NOMO-1 (cell line): ENCODE data around the gene RNASEH2A.

ENCODE experiments used
- DNase-seq, 2 experiments: peaks; one replicate each; lab custom pipeline; 2025; ENCODE audit not compliant: unreplicated experiment in 2 of 2; lab: John Stamatoyannopoulos, UW

RNASEH2A gene

GRCh38 chr19:12782424-12783290 lies 23.7 kb upstream of the RNASEH2A start:
- DNase-seq = peak; percentile 52 to 70

DNA sequence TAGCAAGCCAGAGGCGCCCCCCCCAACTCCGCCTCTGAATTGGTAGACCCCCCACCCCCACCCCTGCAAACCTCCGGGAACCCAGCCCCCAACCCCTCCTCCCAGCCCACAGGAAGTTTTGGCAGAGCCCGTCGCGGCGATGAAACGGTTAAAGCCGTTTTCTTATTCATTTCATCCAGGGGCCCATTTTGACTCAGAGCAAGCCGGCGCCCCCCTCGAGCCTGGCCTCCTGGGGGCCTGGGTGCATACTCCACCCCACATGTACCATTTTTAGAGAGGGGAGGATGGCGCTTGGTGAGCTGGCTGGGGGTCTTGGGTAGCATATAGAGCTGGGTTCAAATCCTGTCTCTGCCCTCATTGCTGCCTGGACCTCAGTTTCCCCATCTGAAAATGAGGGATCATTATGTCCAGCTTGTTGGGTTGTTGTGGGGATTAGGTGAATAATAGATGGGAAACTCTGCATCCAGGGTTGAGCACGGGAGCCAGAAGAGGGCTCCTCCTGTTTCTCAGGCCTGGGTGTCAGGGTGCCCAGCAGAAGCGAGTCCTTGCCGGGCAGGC lies 23.0 kb upstream of the RNASEH2A start:
- no peak for DNase-seq

DNA sequence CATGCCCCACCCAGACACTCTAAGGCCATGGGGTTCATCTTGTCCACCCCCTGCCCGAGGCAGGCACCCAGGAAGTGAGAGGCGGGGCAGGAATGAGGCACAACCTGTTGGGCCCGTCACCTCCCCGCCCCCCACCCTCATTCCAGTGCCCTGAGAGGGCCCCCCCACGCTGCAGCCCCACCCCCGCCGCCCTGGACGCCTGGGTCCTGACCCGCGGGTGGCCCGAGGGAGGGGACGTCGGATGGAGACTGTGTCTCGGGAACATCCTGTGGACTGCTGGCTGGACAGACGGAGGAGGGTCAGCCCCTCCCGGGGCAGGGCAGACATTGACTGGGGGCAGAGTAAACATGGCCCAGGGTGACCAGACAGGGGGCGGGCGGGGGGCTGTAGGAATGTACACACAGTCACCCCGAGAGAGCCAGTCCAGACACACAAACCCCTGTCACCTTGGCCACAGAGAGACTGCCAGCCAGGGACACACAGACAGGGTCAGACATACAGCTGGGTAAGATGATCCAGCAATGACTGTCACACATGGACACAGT lies 22.5 kb upstream of the RNASEH2A start:
- DNase-seq = no peak

DNA sequence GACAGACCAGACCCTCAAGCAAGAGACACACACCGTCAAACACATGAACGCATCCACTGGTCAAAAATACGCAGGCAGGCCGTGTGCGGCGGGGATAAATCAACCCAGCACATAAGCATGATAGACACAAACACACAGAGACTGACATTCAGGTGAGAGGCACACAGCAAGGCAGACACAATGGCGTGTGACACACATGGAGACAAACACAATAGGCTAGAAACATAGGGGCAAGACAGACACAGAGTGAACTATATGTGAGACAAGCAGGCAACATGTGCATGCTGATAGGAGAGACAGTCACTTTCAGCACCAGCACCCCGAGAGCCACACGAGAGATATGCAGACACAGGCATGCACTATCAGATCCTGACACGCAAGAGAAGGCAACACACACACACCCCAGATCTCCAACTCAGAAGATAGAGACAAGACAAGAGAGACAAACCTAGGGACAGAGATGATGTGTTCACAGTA lies 22.0 kb upstream of the RNASEH2A start:
- DNase-seq = no peak

DNA sequence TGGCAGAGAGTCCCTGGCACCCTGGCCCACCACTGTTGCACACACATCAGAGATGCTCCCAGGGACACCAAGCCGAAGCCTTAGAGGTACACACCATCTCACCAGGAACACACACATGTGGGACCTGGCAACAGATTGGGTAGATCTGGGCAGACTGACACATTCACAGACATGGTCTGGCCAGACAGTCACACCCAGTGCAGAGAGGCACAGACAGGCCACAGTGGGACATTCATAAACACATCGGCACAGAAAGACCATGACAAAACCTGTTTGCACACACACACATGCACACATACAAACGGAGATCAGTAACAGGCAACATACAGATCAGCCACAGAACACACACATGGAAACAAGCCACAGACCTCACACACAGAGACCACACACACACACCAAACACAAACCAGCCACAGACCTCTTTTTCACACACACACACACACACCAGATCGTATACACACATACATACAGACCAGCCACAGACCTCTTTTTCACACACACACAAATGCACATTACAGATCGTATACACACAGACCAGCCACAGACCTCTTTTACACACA lies 21.4 kb upstream of the RNASEH2A start:
- DNase-seq = no peak

GRCh38 chr19:12785431-12786031 lies 20.9 kb upstream of the RNASEH2A start:
- DNase-seq = peak; percentile 62 to 83

DNA sequence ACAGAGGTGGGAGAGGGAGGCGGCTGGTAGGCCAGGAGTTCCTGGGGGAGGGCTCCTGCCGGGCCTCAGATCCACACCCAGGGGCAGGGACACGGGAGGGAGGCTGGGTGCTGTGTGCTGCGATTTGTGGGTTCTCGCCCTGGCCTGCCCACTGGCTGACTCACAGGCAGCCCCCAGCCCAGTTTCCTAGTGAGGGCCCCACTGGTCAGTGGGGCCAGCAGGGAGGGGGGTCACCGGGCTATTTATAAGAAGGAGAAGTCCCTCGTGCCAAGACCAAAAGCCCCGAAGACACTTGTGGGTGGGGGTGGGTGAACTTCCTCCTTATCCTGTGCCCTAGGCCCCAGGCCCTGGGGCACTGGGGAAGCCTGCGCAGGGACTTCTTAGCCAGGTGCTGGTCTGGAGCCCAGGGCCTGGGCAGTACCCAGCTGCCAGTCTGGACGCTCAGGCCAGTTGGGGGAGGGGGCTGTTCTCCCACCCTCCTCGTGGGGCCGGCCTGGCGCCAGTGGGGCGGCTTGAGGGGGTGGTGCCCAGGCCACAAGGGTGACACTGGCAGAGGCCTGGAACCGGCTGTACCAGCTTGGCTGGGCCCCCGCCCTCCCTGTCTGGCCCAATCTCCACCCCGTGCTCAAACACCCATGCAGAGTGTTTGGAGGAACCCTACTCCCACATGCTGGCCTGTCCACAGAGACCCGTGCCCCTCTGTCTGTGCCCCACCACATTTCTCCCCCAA lies 20.1 kb upstream of the RNASEH2A start:
- peak; percentile 60 to 85 for DNase-seq

DNA sequence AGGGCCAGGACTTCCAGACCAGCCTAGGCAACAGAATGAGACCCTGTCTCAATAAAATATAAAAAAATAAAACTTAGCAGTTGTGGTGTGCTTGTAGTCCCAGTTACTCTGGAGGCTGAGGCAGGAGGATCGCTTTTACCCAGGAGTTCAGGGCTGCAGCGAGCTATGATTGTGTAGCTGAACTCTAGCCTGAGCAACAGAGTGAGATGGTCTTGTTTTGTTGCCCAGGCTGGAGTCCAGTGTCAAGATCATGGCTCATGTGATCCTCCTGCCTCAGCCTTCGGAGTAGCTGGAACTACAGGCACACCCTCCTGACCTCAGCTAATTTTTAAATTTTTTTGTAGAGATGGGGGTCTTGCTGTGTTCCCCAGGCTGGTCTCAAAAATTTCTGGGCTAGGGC lies 19.4 kb upstream of the RNASEH2A start:
- no peak for DNase-seq

DNA sequence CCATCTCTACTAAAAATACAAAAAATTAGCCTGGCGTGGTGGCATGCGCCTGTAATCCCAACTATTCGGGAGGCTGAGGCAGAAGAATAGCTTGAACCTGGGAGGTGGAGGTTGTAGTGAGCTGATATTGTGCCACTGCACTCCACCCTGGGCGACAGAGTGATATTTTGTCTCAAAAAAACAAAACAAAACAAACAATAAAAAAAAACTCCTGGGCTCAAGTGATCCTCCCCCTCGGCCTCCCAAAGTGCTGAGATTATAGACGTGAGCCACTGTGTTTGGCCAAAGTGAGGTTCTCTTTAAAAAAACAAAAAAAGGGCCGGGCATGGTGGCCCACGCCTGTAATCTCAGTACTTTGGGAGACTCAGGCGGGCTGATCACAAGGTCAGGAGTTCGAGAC lies 18.9 kb upstream of the RNASEH2A start:
- DNase-seq = no peak

DNA sequence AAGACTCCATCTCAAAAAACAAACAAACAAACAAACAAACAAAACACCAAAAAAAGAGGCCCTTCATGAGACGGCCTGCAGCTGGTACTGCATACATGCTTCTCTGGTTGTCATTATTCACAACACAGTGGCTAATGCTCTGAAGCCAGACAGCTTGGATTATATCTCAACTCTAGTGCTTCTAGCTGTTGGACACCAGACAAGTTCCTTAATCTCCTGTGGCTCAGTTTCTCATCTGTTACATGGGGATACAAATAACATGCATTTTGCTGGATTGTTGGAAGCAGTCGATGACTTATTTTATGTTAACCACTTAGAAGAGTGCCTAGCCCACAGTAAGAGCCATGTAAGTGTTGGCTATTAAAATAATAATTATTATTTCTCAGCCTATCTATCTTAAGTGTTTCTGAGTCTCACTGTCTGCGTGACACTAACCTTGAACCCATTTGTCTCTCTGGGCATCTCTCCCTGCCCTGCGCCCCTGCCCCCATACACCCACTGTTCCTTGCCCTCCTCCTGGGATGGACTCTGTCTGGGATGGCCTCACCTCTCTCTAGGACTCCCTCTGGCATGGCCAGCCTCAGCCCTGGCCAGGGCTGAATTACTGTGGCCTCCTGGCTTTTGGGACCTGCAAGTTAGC lies 18.2 kb upstream of the RNASEH2A start:
- no peak for DNase-seq

DNA sequence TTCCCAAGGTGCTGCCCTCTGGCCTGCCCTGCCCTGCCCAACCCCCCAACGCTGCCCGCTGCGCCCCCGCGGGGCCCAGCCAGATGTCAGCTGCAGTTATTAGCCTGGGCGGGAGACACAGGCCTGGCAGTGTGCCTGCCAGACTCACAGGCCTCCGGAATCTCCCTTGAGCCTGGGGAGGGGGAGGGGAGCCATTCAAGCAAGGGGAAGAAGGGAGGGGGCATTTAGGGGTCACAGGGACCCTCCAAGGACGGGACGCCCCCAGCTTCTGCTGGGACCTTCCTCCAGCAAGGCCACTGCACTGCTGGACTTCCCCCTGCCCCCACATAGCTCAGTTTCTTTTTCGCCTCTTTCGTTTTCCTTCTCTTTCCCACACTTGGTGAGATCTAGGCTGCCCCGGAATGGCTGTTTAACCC lies 17.7 kb upstream of the RNASEH2A start:
- peak in 1 of 2 experiments; percentile 51 for DNase-seq

- DNase-seq = peak in 1 of 2 experiments; percentile 51
These were observed 17.1 kb upstream of the RNASEH2A start for GRCh38 chr19:12789098-12789903.

- peak; percentile 97 to 100 for DNase-seq
These were observed 16.3 kb upstream of the RNASEH2A start for GRCh38 chr19:12789904-12790619.

DNA sequence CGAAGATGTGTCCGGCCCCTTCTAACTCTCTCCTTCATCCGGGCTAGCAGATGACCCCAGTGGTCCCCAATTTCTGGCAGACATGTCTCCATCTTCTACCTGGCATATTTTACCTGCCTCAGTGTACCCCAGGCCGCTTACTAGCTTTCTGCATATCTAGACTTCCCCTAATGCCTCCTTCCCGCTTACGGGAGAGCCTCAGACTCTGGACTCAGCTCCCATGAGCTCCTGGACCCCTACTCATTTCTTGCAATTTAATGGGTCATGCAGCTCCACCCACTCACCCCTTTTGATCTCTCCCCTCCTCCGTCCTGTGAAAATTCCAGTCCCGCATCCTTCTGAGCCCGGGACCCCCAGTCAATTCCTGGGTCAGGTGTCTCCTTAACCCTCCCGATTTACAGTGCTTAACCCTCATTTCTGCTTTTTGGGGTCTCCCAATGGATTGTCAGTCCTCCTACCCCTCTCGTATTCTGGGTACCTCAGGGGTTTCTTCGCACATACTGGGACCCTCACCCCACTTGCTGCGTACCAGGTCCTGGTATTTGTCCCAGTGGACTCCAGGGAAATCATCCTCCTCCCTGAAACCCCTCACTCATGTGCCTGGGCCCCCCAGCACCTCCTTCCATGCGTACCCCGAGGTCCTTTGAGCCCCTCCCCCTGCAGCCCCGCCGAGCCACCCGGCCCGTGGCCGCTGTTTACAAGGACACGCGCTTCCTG lies 15.6 kb upstream of the RNASEH2A start:
- DNase-seq = peak in 1 of 2 experiments; percentile 20

- DNase-seq = peak; percentile 89 to 95
These were observed 14.9 kb upstream of the RNASEH2A start, which contains the start of gene JUNB for GRCh38 chr19:12791345-12792050. Gene JUNB (plus strand): TSS chr19:12791486. CDS start chr19:12791772, 286 bp downstream.

DNA sequence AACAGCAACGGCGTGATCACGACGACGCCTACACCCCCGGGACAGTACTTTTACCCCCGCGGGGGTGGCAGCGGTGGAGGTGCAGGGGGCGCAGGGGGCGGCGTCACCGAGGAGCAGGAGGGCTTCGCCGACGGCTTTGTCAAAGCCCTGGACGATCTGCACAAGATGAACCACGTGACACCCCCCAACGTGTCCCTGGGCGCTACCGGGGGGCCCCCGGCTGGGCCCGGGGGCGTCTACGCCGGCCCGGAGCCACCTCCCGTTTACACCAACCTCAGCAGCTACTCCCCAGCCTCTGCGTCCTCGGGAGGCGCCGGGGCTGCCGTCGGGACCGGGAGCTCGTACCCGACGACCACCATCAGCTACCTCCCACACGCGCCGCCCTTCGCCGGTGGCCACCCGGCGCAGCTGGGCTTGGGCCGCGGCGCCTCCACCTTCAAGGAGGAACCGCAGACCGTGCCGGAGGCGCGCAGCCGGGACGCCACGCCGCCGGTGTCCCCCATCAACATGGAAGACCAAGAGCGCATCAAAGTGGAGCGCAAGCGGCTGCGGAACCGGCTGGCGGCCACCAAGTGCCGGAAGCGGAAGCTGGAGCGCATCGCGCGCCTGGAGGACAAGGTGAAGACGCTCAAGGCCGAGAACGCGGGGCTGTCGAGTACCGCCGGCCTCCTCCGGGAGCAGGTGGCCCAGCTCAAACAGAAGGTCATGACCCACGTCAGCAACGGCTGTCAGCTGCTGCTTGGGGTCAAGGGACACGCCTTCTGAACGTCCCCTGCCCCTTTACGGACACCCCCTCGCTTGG lies 14.1 kb upstream of the RNASEH2A start:
- DNase-seq = peak; percentile 72 to 78
